OCI-LY7 (cell line): ENCODE measurements around the gene EFNA3.

ENCODE experiments used
- CTCF ChIP-seq: fragments of 200-600 bp; sonication (generic); conservative IDR thresholded peaks from 2 replicates; pipeline ENCODE4 v1.5.1; 2014; ENCODE audit warnings: mild to moderate bottlenecking, antibody characterized with exemption, low read length, moderate library complexity, mixed read lengths
- EZH2phosphoT487 ChIP-seq: fragments of 200-600 bp; sonication (generic); IDR thresholded peaks from 2 replicates; pipeline ENCODE4 v1.6.1; 2018; ENCODE audit warnings: low read depth, borderline replicate concordance, mild to moderate bottlenecking, mixed run types, antibody characterized with exemption, low read length, moderate library complexity, mixed read lengths

GRCh38 chr1:155064111-155064831, 14.4 kb upstream of the EFNA3 start:
- TF ChIP-seq EZH2phosphoT487 = no peak
- TF ChIP-seq CTCF = no peak
